PFSK-1 (cell line): ENCODE measurements around the gene PIP5KL1.

Source experiments
- FOXP2 ChIP-seq: optimal IDR thresholded peaks from 2 replicates; pipeline ENCODE3; 2011; ENCODE audit warnings: borderline replicate concordance, control low read depth, inconsistent platforms; ENCODE audit not compliant: insufficient read depth; ENCODE audit errors: extremely low read length, extremely low read depth
- POLR2AphosphoS5 ChIP-seq: IDR thresholded peaks from 2 replicates; pipeline ENCODE4 v1.6.1; 2012; ENCODE audit warnings: low read depth, mild to moderate bottlenecking, control low read depth, low read length, moderate library complexity
- REST ChIP-seq, 2 experiments: IDR thresholded peaks; 2 replicates each; pipeline versions ENCODE4 v1.6.1 to v1.8.0; 2011 to 2012; ENCODE audit warnings: low read depth in 2 of 2, low read length in 2 of 2, control low read depth in 1 of 2, inconsistent platforms in 1 of 2, mild to moderate bottlenecking in 1 of 2, moderate library complexity in 1 of 2; ENCODE audit not compliant: insufficient read depth in 1 of 2
- SIN3A ChIP-seq: IDR thresholded peaks from 2 replicates; pipeline ENCODE4 v1.6.1; 2012; ENCODE audit warnings: mild to moderate bottlenecking, low read length, moderate library complexity, borderline replicate concordance; ENCODE audit not compliant: insufficient read depth
- TAF1 ChIP-seq: IDR thresholded peaks from 2 replicates; pipeline ENCODE4 v1.6.1; 2012; ENCODE audit warnings: low read length, control low read depth, borderline replicate concordance; ENCODE audit not compliant: insufficient read depth

GRCh38 chr9:127931092-127931881, 710 bp upstream of the PIP5KL1 start:
- TF ChIP-seq TAF1: no peak
- 0 out of 2 replicates have a peak, but pooled peaks have one; percentile 38 for TF ChIP-seq POLR2AphosphoS5
- TF ChIP-seq SIN3A: no peak
- TF ChIP-seq REST (IDR thresholded peaks at IDR 0.05; ENCODE audit: insufficient read depth in 1 of 2, low read depth in 2 of 2, low read length in 2 of 2): no peak
- TF ChIP-seq FOXP2: no peak
